Measurements from ENCODE around the gene TMA7. TPM values are rescaled to one million over a fixed set of nuclear protein-coding genes. Genes with fewer than 3 reads are reported as not detected.

TMA7 gene
- total and polyA plus RNA-seq, 10 of the 15 experiments (the other 5 are each of a cell fraction or from before 2014, with no cell fraction given), result 319 to 1,760 (median 752) TPM

GRCh38 chr3:48437812-48438211 lies 2.2 kb upstream of the TMA7 start (continued):
- TF ChIP-seq MTA3 (IDR thresholded peaks at IDR 0.05; ENCODE audit: borderline replicate concordance, low read length), result no peak
- TF ChIP-seq KDM1A (IDR thresholded peaks at IDR 0.05; ENCODE audit: borderline replicate concordance), result no peak
- TF ChIP-seq, protein P1, sequence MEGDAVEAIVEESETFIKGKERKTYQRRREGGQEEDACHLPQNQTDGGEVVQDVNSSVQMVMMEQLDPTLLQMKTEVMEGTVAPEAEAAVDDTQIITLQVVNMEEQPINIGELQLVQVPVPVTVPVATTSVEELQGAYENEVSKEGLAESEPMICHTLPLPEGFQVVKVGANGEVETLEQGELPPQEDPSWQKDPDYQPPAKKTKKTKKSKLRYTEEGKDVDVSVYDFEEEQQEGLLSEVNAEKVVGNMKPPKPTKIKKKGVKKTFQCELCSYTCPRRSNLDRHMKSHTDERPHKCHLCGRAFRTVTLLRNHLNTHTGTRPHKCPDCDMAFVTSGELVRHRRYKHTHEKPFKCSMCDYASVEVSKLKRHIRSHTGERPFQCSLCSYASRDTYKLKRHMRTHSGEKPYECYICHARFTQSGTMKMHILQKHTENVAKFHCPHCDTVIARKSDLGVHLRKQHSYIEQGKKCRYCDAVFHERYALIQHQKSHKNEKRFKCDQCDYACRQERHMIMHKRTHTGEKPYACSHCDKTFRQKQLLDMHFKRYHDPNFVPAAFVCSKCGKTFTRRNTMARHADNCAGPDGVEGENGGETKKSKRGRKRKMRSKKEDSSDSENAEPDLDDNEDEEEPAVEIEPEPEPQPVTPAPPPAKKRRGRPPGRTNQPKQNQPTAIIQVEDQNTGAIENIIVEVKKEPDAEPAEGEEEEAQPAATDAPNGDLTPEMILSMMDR (IDR thresholded peaks at IDR 0.05 in 2 of 3, conservative IDR thresholded peaks at IDR 0.05 in 1 of 3; ENCODE audit: control insufficient read depth in 2 of 3, extremely low read depth in 1 of 3, insufficient read depth in 1 of 3, low read depth in 3 of 3, low read length in 3 of 3), result no peak
- no peak for TF ChIP-seq FOXM1 (IDR thresholded peaks at IDR 0.05; ENCODE audit: low read depth, low read length)
- no peak for TF ChIP-seq E2F8 (IDR thresholded peaks at IDR 0.05; ENCODE audit: low read depth, partially characterized antibody)
- no peak for TF ChIP-seq RB1 (IDR thresholded peaks at IDR 0.05; ENCODE audit: borderline replicate concordance)
- no peak for TF ChIP-seq CBX5 (IDR thresholded peaks at IDR 0.05; ENCODE audit: low read depth)
- no peak for TF ChIP-seq CREM (IDR thresholded peaks at IDR 0.05; ENCODE audit: low read depth)

All from GM12878 (cell line).